HG03066 (cell line): ENCODE results near the gene APC.

Source experiments
- ATAC-seq: cut with Tn5 transposase; IDR thresholded peaks from one replicate; pipeline ENCODE4 v1.9.1; 2021; ENCODE audit warnings: low read depth; ENCODE audit not compliant: unreplicated experiment

APC gene

GRCh38 chr5:112776301-112776856 is 38.7 kb downstream of the APC start:
- no peak for ATAC-seq

DNA sequence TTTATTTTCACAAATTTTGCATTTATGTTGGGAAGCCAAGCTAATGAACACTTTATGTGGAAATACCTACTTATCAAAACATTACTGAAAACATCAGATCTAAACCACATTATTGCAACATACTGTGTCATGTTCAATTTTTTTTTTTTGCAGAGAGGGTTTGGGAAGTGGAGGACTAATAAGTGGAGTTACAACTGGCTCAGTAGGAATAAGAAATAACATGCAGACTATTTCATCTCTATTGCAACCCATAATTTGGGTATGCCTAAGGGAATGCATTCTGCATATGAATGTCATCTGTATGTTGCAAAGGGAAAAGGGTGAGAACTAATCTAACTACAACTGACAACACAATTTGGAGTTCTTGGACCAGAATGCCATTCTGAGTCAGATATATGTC is 41.8 kb downstream of the APC start:
- no peak for ATAC-seq

DNA sequence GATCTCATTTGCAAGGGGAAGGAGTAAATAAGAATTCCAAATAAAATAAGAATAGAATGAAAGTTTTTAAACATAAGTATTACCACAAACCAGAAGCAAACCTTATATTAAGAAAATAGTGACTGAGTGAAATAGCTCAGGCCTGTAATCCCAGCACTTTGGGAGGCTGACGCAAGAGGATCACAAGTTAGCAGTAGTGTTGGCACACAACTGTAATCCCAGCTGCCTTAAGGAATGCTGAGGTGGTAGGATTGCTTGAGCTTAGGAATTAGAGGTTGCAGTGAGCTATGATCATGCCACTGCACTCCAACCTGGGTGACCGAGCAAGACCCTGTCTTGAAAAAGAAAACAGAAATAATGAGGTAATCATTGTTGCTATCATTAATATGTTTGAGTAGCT is 47.0 kb downstream of the APC start:
- ATAC-seq: no peak

GRCh38 chr5:112787261-112787660 is 49.6 kb downstream of the APC start:
- no peak for ATAC-seq

- ATAC-seq: no peak
Observed at GRCh38 chr5:112787896-112788295, 50.2 kb downstream of the APC start.

DNA sequence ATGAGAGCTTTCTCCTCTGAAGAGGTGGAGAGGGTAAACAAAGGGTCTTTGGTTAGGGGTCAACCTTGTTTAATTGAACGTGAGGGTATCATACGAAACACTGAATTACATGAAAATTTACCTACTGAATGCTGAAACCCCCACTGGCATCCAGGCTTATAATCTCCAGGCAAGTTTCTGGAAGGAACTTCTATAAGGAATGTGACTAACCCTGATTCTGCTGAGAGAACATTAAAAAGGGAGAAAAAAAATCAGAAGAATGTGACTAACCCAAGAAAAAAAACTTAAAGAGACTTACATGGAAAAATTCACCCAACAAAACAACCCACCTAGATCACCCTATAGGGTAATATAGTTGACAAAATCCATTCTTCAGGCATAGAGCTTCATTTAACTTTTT is 55.5 kb downstream of the APC start:
- ATAC-seq: no peak

DNA sequence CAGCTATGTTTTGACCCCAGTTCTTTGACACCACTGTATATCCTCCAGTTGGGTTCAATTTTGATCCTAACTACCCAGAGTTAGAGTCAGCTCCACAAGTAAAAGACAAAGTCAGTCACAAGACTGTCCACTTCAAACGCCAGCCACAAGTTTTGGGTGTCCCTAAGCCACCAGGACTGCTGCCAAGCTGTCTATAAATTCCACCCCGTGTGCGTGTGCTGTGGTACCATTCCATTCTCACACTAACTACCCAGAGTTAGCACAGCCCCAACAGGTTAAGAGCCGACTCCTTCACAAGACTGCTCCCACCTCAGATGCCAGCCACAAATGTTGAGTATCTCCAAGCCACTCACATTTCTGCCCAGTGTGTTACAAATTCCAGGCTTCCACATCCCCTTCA is 56.7 kb downstream of the APC start:
- ATAC-seq: no peak

- no peak for ATAC-seq
Observed at GRCh38 chr5:112795342-112795741, 57.7 kb downstream of the APC start.

DNA sequence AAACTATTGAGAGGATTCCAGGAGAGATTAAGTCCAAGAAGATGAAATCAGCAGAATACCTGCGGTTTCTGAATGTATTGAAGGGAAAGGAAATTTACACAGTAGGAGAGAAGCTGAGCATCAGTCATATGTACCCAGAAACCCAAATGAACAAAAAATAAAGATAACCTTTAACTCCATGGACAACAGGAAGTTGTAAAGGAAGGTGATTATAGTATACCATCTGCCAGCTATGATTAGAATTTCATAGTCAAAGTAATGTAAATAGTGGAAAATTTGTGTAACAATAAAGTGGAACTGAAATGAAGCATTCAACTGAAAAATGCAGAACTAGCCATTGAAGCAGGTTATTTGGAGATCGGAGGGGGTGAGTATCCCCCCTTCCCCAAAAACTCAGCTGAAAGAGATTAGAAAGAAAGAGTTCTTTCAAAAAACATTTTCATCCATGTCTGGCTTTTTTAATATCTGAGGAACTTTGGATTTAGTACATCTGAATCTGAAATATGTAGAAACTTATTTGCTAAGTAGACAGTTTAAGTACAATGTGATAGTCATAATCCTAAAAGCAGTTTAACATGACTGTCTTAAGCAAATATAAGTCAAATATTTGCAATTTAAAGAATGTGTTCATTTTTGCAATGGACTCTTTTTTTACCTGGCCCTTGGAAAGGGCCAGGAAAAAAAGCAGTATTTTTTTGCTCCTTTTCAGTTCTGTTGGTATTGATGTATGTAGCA is 58.4 kb downstream of the APC start:
- no peak for ATAC-seq

- no peak for ATAC-seq
Observed at GRCh38 chr5:112799661-112800060, 62.0 kb downstream of the APC start.

GRCh38 chr5:112800891-112801290 is 63.2 kb downstream of the APC start:
- ATAC-seq: no peak

- ATAC-seq: no peak
Observed at GRCh38 chr5:112811023-112811422, 73.3 kb downstream of the APC start.

- no peak for ATAC-seq
Observed at GRCh38 chr5:112812549-112812948, 74.9 kb downstream of the APC start.

GRCh38 chr5:112820246-112820645 is 82.6 kb downstream of the APC start:
- ATAC-seq: no peak

DNA sequence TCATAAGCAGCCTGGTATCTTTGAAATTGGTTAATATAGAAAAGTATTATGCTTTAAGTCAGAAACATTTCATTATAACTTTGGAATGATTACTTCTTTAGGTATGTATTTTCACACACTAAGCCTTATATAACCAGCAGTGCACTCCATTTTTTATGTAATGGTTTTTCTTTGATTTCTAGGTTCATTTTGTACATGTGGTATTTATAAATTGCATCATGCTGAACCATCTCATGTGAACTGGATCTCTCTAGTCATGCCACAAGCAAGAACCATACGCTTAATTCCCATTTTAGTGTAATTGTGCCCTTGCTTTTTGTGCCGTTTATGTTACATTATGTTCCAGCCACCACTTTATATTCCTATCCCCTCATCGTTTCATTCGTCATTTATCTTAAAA is 84.8 kb downstream of the APC start:
- no peak for ATAC-seq

- no peak for ATAC-seq
Observed at GRCh38 chr5:112823181-112823580, 85.5 kb downstream of the APC start.

GRCh38 chr5:112823656-112824055 is 86.0 kb downstream of the APC start:
- no peak for ATAC-seq

GRCh38 chr5:112824197-112824596 is 86.5 kb downstream of the APC start:
- no peak for ATAC-seq

GRCh38 chr5:112830378-112830777 is 92.7 kb downstream of the APC start:
- ATAC-seq: no peak

DNA sequence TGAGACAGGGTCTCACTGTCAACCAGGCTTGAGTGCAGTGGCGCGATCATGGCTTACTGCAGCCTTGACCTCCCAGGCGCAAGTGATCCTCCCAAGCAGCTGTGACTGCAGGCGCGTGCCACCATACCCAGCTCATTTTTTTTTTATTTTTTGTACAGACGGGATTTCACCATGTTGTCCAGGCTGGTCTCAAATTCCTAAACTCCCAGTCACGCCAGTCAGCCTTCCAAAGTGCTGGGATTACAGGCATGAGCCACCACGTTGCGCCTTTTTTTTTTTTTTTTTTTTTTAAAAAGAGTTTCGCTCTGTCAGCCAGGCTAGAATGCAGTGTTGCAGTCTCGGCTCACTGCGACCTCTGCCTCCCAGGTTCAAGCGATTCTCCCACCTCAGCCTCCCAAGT is 96.3 kb downstream of the APC start:
- no peak for ATAC-seq

- ATAC-seq: no peak
Observed at GRCh38 chr5:112844489-112844888, 106.8 kb downstream of the APC start.

GRCh38 chr5:112846556-112846955 is 108.9 kb downstream of the APC start:
- ATAC-seq: no peak

GRCh38 chr5:112847306-112847705 is 109.6 kb downstream of the APC start:
- ATAC-seq: no peak
